ENCODE results near the gene GSK3B.
A peak's percentile ranks its signal among the peaks of the same experiment; 100 is the strongest.
"Not testable (repeated sequence)": the region's sequence is repeated elsewhere in the genome, so short reads cannot be mapped to it uniquely, and the experiment has no call there.

Gene GSK3B

DNA sequence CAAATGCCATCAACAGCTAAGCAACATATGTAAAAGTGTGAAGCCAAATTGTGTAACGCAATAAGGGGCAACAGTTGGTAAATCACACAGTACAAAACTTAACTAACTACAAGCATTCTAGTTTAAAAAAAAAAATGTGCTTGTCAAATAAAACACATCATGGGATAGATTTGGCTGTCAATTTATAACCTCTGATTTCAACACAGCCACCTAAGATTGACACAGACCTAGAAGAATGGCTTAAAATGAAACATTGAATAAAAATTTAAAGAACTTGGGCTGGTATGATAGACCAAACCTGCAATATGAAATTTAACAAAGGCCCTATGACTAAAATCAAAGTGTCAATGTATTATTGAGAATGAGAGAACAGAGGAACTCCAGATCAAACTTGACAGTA lies 164.0 kb downstream of the GSK3B start:
- DNase-seq (ENCODE audit: low spot score) = no peak

DNA sequence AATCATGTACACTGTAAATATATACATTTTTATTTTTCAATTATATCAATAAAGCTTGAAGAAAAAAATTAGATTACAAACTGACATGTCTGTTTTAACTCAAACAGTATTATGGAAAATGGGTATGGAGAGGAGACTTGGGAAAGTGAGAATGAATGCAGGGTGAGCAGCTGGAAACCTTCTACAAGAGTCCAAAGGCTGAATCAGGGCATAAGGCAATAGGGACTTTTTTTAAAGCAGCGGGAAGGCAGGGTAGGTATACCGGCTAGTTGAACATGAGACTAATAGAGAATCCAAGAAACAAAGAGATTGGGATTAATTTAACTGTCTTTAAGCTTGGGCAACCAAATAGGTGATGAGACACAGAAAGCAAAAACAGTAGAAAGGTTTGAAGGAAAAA lies 167.1 kb downstream of the GSK3B start:
- peak; percentile 6 for DNase-seq (ENCODE audit: low spot score)

DNA sequence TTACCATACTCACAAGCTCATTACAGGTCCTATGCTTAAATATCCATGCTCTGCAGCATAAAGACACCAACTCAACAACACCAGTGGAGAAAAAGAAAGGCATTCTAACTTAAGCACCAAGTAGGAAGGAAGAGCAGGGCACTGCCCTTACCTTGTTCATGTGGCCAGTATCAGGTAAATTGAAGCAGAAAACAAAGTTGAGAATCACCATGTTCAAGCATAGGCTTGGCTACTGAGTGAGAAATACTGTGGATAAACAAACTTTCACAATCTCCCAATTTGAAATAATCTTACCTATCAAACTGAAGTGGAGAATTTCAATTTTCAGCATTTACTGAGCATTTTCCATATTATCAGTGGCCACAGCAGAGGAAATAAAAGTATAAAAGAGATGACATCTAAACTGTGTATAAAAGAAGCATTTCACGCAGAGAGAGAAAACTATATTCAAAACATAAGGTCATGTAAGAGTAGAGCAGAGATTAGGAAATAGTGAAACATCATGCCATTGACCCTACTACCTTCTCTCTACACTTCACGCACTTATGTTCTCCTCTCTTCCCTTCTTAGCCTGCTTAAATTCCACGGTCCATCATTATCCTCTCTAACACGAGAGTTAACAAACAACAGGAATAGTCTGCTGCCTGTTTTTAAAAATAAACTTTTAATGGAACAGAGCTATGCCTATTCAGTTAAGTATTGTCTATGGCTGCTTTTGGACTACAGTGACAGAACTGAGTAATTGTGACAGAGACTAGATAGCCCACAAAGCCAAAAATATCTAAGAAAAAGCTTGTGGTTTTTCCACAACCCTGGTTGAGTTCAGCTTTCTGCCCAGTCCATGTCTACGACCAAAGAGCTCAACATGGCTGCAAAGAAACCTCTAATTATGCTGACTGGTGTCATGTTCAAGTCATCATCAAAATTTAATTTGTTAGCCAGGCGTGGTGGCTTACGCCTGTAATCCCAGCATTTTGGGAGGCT lies 169.8 kb downstream of the GSK3B start:
- no peak for DNase-seq (ENCODE audit: low spot score)

DNA sequence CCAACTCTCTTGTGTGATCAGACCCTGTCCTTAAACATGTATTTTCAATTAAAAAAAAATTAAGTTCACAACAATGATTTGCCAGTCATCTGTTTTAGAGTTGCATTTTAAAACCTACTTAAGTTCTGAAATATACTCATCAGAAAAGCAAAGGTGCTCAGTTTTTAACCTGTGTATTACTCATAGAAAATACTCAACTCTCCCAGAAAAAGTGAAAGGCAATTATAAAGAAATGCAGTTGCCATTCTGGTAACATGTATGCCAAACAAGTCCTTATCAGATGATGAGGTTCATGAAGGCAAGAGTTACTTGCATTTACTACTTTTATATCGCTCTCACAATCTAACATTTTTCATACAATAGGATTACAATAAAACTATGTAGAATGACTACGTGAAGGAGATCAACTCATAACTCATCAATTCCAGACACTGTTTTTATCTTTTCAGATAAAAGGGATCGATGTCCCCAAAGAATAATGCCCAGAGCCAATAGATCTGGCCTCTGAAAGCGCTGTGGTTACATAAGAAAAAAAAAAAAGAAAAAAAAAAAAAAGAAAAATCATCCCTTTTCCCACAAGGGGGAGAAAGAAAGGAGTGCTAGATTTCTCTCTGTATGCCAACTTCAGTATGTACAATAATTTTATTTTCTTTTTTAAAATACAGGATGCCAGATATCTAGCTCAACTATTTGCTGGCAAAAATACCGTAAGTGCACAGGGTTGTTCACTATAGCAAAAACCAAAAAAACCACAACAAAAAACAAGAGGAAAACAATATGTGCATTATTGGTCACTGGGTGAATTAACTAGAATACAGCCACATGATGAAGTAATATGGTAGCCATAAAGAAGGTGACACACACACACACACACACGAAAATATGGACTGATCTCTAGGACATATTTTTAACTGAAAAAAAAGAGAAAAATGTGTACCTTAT lies 175.0 kb downstream of the GSK3B start:
- no peak for DNase-seq (ENCODE audit: low spot score)

DNA sequence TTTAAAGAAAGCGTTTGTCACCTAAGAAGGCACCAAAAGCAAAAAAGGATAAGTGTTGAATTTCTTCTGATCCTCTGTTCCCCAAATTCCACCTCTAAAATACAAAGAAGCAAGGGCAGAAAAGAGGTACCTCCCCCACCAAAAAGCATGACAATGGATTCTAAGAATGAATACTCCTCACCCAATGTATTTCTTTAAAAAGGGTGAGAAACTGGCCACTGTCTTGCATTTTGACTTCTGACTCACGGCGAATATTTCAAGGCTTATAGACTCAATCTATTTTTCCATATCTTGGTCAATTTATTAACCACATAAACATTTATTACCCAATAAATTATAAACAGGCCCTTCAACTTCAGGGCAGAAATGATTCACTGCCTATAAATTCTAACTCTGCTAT lies 181.2 kb downstream of the GSK3B start:
- no peak for DNase-seq (ENCODE audit: low spot score)

DNA sequence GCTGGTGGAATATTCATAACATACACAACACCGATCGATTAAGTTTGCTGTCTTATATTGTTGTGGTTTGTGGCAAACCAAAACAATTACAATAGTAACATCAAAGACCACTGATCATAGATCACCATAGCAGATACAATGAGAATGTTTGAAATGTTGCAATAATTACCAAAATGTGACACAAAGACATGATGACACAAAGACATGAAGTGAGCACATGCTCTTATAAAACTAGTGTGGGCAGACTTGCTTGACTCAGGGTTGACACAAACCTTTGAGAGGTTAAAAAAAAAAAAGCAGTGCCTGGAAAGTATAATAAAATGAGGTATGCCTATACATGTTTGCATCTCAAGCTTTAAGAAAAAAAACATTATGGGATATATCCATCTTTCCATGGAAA lies 182.0 kb downstream of the GSK3B start:
- DNase-seq (ENCODE audit: low spot score) = no peak

DNA sequence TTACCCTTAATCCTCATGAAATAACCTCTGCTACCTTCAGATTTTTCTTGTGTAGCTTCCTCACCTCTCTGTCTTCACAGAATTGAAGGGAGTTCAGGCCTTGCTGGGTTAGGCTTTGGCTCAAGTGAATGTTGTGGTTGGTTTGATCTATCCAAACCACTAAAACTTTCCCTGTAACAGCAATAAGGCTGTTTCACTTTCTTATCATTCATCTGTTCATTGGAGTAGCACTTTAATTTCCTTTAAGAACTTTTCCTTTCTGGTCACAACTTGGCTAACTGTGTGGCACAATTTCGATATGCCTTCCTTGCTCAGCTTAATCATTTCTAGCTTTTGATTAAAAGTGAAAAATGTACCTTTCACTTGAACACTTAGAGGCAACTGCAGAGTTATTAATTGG lies 182.5 kb downstream of the GSK3B start:
- no peak for DNase-seq (ENCODE audit: low spot score)

DNA sequence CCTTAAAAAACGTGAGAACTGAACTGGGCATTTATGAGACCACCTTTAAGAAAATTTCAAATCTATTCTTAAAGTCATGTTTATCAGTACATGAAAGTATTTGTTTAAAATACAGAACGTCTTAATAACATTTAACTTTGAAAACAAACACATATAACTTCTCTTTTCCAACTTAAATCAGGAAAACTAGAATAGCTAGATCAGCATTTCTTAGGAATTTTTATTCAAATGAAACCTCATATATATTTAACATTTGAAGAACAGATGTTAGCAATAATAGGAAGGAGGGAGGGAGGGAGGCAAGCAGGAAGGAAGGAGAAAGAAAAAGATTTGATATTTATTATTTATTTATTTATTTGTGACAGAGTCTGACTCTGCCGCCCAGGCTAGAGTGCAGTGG lies 192.2 kb downstream of the GSK3B start:
- no peak for DNase-seq (ENCODE audit: low spot score)

DNA sequence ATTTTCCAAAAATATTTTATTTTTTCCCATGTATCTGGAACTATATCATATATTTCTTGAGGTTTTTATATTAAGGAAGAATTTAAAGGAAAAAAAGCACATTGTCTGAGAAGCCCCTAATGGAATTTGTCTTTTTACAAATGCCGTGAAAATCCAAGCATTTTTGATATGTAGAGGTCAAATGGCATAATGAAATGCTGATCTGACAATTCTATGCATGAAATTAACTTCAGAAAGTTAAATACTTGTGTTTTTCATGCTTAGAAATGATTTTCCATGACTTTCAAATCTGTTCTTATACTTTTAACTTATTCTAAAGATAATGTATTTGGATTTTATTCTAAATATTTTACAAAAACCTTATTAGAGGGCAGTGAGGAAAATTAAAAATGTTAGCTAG lies 193.1 kb downstream of the GSK3B start:
- DNase-seq (ENCODE audit: low spot score) = no peak

DNA sequence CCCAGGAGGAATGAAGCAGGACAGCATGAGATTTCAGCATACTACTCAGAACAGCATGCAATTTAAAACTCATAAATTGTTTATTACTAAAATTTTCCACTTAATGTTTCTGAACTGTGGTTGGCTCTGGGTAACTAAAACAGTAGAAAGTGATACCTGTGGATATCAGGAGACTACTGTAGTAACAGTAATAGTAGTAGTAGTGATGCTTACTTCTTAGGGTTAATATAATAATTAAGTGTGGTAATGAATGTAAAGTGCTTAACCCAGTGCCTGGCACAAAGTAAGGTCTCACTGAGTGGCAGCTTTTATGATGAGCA lies 195.1 kb downstream of the GSK3B start:
- no peak for DNase-seq (ENCODE audit: low spot score)

DNA sequence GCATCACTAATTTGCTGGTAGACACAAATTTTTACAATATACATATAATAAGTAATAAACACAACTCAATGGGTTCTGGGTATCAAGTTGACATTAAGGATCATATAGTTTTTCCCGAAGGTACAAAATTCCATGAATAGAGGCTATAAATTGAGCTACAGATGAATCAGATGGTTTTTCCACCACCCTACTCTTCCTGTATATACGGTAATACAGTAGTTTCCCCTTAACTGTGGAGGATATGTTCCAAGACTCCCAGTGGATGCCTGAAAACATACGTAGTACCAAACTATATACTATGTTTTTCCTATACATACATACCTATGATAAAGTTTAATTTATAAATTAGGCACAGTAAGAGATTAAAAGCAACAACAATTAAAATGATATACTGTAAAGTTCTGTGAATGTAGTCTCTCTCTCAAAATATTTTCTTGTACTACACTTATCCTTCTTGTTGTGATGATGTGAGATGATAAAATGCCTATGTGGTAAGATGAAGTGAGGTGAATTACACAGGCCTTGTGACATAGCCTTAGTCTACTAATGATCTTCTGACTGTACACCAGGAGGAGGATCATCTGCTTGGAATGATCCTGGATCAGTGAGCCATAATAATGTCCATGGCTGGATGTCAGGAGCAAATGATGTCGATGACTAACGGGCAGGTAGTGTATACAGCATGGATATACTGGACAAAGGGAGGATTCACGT lies 195.6 kb downstream of the GSK3B start:
- DNase-seq (ENCODE audit: low spot score) = no peak

DNA sequence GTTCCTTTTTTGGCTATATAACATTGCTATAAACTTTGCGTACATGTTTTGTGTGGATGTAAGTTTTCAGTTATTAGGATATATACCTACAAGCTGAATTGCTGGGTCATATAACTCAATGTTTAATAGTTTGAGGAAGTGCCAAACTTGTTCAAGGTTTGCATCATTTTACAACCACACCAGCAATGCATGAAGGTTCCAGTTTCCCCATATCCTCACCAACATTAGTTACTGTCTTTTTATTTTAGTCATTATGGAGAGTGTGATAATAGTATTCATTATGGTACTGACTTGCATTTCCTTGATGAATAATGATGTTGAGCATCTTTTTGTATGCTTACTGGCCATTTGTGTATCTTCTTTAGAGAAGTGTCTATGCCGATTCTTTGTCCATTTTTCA lies 200.1 kb downstream of the GSK3B start:
- no peak for DNase-seq (ENCODE audit: low spot score)

DNA sequence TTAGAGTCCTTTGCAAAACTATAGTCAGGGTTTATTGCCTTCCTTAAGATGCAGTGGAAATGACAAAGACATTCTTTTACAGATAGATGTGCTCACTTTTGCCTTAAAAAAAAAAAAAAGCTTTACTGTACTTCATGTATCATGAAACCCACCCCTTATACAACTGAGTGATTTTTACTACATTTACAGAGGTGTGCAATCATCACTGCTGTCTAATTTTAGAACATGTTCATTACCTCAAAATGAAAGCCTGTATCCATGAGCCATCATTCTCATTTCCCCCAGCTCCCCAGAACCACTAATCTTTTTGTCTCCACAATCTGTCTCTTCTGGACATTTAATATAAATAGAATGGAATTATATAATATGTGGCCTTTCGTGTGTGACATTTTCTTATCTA lies 200.5 kb downstream of the GSK3B start:
- DNase-seq (ENCODE audit: low spot score) = no peak

DNA sequence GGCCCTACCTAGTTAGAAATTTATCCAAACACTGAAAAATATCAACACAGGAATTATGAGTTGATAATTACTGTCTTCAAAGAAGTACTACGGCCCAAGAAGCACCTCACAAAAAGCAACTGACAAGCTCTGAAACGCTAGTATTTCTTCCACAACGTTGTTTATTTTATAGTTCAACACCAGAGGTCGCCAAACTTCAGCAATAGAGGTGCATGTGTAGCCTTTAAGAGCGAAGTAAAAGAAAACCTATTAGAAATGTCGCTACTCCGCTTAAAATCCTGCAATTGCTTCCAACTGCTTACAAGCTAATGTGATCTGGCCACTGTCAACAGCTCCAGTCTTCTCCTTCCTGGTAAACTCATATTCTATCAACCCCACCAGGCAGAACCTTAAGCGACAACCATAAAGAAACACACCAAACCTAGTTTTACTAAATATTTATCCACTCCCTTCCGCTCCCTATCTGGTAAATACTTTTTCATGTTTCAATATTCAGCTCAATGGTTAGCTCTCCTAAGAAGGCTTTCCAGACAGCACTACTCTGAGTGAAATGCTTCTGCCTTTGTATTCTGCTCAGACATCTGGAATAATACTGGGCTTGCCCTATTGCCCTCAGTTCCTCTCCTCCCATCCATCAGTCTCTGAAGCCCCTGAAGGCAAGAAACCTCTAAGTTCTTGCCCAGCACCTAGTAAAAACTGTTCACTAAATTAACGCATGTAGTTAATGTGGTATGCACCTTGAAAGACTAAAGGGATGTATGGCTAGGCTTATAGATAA lies 202.1 kb downstream of the GSK3B start:
- peak; percentile 4 for DNase-seq (ENCODE audit: low spot score)

DNA sequence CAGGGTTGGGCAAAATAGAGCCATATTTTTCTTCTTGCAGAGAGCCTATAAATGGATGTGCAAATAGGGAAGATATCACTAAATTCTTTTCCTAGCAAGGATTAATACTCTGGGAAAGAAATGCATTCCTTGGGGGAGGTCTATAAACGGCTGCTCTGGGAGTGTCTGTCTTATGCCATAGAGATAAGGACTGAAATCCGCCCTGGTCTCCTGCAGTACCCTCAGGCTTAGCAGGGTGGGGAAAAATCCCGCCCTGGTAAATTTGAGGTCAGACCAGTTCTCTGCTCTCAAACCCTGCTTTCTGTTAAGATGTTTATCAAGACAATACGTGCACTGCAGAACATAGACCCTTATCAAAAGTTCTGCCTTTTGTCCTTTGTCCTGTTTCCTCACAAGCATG lies 205.6 kb downstream of the GSK3B start:
- DNase-seq (ENCODE audit: low spot score) = not testable (repeated sequence)

DNA sequence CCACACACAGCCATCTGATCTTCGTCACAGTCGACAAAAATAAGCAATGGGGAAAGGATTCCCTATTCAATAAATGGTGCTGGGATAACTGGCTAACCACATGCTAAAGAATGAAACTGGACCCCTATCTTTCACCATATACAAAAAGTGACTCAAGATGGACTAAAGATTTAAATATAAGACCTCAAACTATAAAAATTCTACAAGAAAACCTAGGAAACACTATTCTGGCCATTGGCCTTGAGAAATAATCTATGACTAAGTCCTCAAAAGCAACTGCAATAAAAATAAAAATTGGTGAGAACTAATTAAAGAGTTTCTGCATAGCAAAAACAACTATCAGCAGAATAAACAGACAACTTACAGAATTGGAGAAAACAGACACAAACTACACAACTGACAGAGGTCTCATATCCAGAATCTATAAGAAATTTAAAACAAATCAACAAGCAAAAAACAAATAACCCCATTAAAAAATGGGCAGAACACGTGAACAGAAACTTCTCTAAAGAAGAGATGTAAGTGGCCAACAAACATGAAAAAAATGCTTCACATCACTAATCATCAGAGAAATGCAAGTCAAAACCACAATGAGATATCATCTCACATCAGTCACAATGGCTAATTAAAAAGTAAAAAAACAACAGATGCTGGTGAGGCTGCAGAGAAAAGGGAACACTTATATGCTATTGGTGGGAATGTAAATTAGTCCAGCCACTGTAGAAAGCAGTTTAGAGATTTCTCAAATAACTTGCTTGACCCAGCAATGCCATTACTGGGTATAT lies 208.3 kb downstream of the GSK3B start:
- no peak for DNase-seq (ENCODE audit: low spot score)

DNA sequence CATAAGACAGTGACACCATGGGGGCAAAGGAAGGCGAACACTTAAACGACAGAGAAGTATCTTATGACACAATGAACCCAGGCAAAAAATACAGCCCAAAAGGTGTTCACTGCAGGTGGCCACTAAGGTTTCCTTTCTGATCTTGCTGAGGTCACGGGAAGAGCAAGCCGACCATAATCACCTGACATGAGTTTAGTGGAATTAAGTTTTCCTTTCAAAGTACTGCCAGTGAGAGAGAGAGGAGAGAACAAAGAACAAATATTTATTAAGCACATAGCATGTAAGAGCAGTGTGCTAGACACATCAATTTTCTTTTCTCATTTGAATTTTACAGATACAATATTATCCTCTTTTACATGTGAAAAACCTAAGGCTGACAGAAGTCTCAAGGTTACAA lies 210.1 kb downstream of the GSK3B start:
- DNase-seq (ENCODE audit: low spot score) = no peak

DNA sequence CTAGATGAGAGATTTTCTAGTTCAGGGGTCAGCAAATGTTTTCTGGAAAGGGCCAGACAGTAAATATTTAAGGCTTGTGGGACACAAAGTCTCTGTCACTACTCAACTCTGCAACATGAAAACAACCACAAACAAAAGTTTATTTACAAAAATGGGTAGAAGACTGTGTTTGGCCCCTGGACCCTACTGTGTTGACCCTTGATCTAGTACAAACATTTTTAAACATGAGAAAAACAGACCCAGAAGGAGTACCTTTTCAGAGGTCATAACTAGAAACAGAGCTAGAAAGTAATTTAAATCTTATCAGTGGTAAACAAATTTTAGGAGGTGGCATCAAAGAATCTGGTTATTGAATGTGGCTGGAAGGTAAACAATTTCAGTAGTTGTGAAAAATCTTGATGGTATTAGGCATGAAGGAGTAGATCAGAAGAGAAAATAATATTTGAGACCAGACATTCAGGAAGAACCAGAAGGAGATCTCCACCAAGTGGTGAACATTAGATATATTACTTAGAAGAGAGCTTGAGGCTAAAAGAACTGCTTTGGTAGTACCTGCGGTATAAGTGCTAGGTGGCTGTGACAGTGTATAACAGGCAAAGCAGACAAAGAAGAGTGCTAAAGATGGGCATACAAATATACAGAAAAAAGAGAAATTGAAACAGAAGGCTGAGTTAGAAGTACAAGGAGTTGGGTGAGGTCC lies 210.6 kb downstream of the GSK3B start:
- no peak for DNase-seq (ENCODE audit: low spot score)

DNA sequence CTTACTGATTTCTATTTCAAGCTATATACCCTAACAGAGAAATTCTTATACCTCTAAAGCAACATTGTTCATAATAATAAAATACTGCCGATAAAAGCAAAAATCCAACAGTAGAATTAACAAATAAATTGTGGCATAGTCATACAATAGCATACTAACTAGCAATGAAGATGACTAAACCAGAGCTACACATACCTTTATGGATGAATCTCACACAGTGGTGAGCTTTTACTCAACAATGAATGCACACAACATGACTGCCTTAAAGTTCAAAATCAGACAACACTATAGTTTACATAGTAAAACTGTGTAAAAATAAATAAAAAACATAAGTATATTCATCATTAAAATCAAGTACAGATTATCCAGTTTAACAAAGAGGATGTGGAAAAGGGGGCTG lies 213.3 kb downstream of the GSK3B start:
- no peak for DNase-seq (ENCODE audit: low spot score)

DNA sequence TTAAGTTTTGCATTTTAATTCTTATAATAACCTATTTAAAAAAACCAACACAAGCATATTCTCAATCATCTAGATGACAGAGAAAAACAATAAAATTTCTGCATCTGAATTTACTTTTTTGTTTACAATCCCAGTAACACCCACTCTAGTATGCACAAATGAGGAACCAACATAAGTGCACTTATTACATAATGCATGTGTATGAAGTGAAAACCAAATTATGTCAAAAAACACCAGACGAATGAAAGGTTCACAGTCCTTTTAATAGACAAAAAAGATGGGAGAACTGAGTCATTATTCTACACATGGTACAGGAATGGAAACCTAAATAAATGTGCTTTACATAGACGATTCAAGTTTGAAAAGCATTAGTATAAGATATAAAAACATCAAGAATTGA lies 220.6 kb downstream of the GSK3B start:
- no peak for DNase-seq (ENCODE audit: low spot score)
